ENCODE results near the gene COX6A1.
A peak's percentile ranks its signal among the peaks of the same experiment; 100 is the strongest.
"Not testable (repeated sequence)": the region's sequence is repeated elsewhere in the genome, so short reads cannot be mapped to it uniquely, and the experiment has no call there.

The COX6A1 gene

GRCh38 chr12:120428597-120429229 lies 9.2 kb upstream of the COX6A1 start:
- no peak for DNase-seq (ENCODE audit: low spot score)

- no peak for DNase-seq (ENCODE audit: low spot score)
Observed at GRCh38 chr12:120429368-120429767, 8.5 kb upstream of the COX6A1 start.

GRCh38 chr12:120432772-120433525 lies 5.0 kb upstream of the COX6A1 start:
- no peak for DNase-seq (ENCODE audit: low spot score)

GRCh38 chr12:120438495-120439198 lies 734 bp downstream of the COX6A1 start:
- DNase-seq (ENCODE audit: low spot score): peak; percentile 25

- DNase-seq (ENCODE audit: low spot score): peak; percentile 69
Observed at GRCh38 chr12:120439646-120440247, 1.8 kb downstream of the COX6A1 start.

GRCh38 chr12:120444676-120445075 lies 6.8 kb downstream of the COX6A1 start:
- no peak for DNase-seq (ENCODE audit: low spot score)

- DNase-seq (ENCODE audit: low spot score): peak; percentile 85
Observed at GRCh38 chr12:120445911-120446843, 8.3 kb downstream of the COX6A1 start, which contains the start of the genes GATC and TRIAP1. TSS of gene GATC (plus strand) at chr12:120446444. CDS start at chr12:120446481, 37 bp downstream. TSS of gene TRIAP1 (minus strand) at chr12:120446384. CDS start at chr12:120446372, 12 bp downstream.

- DNase-seq (ENCODE audit: low spot score): not testable (repeated sequence)
Observed at GRCh38 chr12:120446844-120447178, 8.9 kb downstream of the COX6A1 start.

- DNase-seq (ENCODE audit: low spot score): no peak
Observed at GRCh38 chr12:120447992-120448391, 10.1 kb downstream of the COX6A1 start.

GRCh38 chr12:120452524-120452923 lies 14.6 kb downstream of the COX6A1 start:
- DNase-seq (ENCODE audit: low spot score): not testable (repeated sequence)

GRCh38 chr12:120453060-120453750 lies 15.3 kb downstream of the COX6A1 start:
- DNase-seq (ENCODE audit: low spot score): no peak

- DNase-seq (ENCODE audit: low spot score): peak; percentile 45
Observed at GRCh38 chr12:120453977-120454376, 16.1 kb downstream of the COX6A1 start.

GRCh38 chr12:120455302-120455701 lies 17.4 kb downstream of the COX6A1 start:
- DNase-seq (ENCODE audit: low spot score): no peak

GRCh38 chr12:120457133-120457532 lies 19.2 kb downstream of the COX6A1 start:
- no peak for DNase-seq (ENCODE audit: low spot score)

- DNase-seq (ENCODE audit: low spot score): no peak
Observed at GRCh38 chr12:120460157-120460556, 22.2 kb downstream of the COX6A1 start.

- no peak for DNase-seq (ENCODE audit: low spot score)
Observed at GRCh38 chr12:120462099-120462640, 24.3 kb downstream of the COX6A1 start.

GRCh38 chr12:120463712-120464111 lies 25.8 kb downstream of the COX6A1 start:
- DNase-seq (ENCODE audit: low spot score): no peak

- DNase-seq (ENCODE audit: low spot score): no peak
Observed at GRCh38 chr12:120465756-120466155, 27.8 kb downstream of the COX6A1 start.

- peak; percentile 51 for DNase-seq (ENCODE audit: low spot score)
Observed at GRCh38 chr12:120466560-120467315, 28.8 kb downstream of the COX6A1 start.

GRCh38 chr12:120467439-120467838 lies 29.5 kb downstream of the COX6A1 start:
- no peak for DNase-seq (ENCODE audit: low spot score)
